GM19455 (cell line): ENCODE data around the gene PLAC9.

Experiments used
- ATAC-seq: cut with Tn5 transposase; IDR thresholded peaks from one replicate; pipeline ENCODE4 v1.9.1; 2021; ENCODE audit not compliant: unreplicated experiment

Gene PLAC9

GRCh38 chr10:80177781-80178636 lies 45.5 kb downstream of the PLAC9 start:
- ATAC-seq, result no peak

GRCh38 chr10:80182986-80183385 lies 50.5 kb downstream of the PLAC9 start:
- no peak for ATAC-seq

- no peak for ATAC-seq
Observed at GRCh38 chr10:80183436-80183835, 50.9 kb downstream of the PLAC9 start.

GRCh38 chr10:80184291-80184690 lies 51.8 kb downstream of the PLAC9 start:
- no peak for ATAC-seq

GRCh38 chr10:80185578-80186299 lies 53.2 kb downstream of the PLAC9 start:
- ATAC-seq, result no peak

- ATAC-seq, result no peak
Observed at GRCh38 chr10:80186364-80187012, 54.0 kb downstream of the PLAC9 start.

GRCh38 chr10:80187060-80187459 lies 54.5 kb downstream of the PLAC9 start:
- no peak for ATAC-seq

GRCh38 chr10:80187465-80188409 lies 55.2 kb downstream of the PLAC9 start:
- peak; percentile 87 for ATAC-seq

- ATAC-seq, result no peak
Observed at GRCh38 chr10:80188713-80189112, 56.2 kb downstream of the PLAC9 start.

- no peak for ATAC-seq
Observed at GRCh38 chr10:80191589-80192270, 59.2 kb downstream of the PLAC9 start.

GRCh38 chr10:80192553-80192952 lies 60.0 kb downstream of the PLAC9 start:
- no peak for ATAC-seq

- ATAC-seq, result no peak
Observed at GRCh38 chr10:80194373-80195045, 62.0 kb downstream of the PLAC9 start.
